ENCODE results near the gene NTMT1. TPM values are rescaled to one million over a fixed set of nuclear protein-coding genes. Genes with fewer than 3 reads are reported as not detected.

Gene NTMT1
- total and polyA plus RNA-seq, 12 donors = 27.2 to 190 (median 73.6) TPM

- 65 to 80% (median 69%) methylated on average over 5 to 10 of the region's 10 CpGs for WGBS, 4 donors
- intact Hi-C loops (cut with DNase I) = no loop called here
- DNase-seq = no peak
- TF ChIP-seq POLR2A (IDR thresholded peaks at IDR 0.05) (no peak), CTCF (IDR thresholded peaks at IDR 0.05) (no peak)
- no peak overlapping the region for H3K4me3 ChIP-seq
- no peak overlapping the region for H3K27ac ChIP-seq
- no peaks in the 10 kb centered on the region for H3K27me3 ChIP-seq
- H3K36me3 ChIP-seq (replicated peaks in 1 of 2) = no peaks in the 10 kb centered on the region
- no peaks in the 10 kb centered on the region for H3K9me3 ChIP-seq (replicated peaks in 1 of 3)
- peaks cover 0 to 5% of the 10 kb centered on the region in 2 donors for H3K4me1 ChIP-seq (replicated peaks in 1 of 2)
Observed at GRCh38 chr9:129583308-129584038, 42.5 kb upstream of the NTMT1 start.

- Histone ChIP-seq H3K36me3 (replicated peaks in 1 of 2) (no peaks in the 10 kb centered on the region), H3K4me1 (replicated peaks in 1 of 2) (peaks cover 0 to 5% of the 10 kb centered on the region in 2 donors), H3K4me3 (no peak overlapping the region), H3K9me3 (replicated peaks in 1 of 3) (no peaks in the 10 kb centered on the region), H3K27me3 (no peaks in the 10 kb centered on the region), H3K27ac (peak overlapping the region in 1 of 5 donors; percentile 15)
- TF ChIP-seq CTCF (IDR thresholded peaks at IDR 0.05) (no peak), POLR2A (IDR thresholded peaks at IDR 0.05) (no peak)
- 71 to 91% (median 85%) methylated on average over 1 of the region's 1 CpG for WGBS, 4 donors
- intact Hi-C loops (cut with DNase I) = no loop called here
- peak; percentile 68 to 91 (median 77) for DNase-seq
Observed at GRCh38 chr9:129584136-129584535, 41.8 kb upstream of the NTMT1 start.

- TF ChIP-seq CTCF (IDR thresholded peaks at IDR 0.05) = no peak
- no peak for TF ChIP-seq POLR2A (IDR thresholded peaks at IDR 0.05)
- H3K9me3 ChIP-seq (replicated peaks in 1 of 3) = no peaks in the 10 kb centered on the region
- intact Hi-C loops (cut with DNase I) = no loop called here
- no peak overlapping the region for H3K4me3 ChIP-seq
- H3K4me1 ChIP-seq (replicated peaks in 1 of 2) = peaks cover 0 to 5% of the 10 kb centered on the region in 2 donors
- 86 to 100% (median 97%) methylated on average over 1 of the region's 1 CpG for WGBS, 4 donors
- H3K36me3 ChIP-seq (replicated peaks in 1 of 2) = no peaks in the 10 kb centered on the region
- DNase-seq = no peak
- H3K27me3 ChIP-seq = no peaks in the 10 kb centered on the region
- no peak overlapping the region for H3K27ac ChIP-seq
Observed at GRCh38 chr9:129585352-129585751, 40.6 kb upstream of the NTMT1 start.

- H3K4me1 ChIP-seq (replicated peaks in 1 of 2) = peaks cover 0 to 5% of the 10 kb centered on the region in 2 donors
- intact Hi-C loops (cut with DNase I) = no loop called here
- H3K9me3 ChIP-seq (replicated peaks in 1 of 3) = no peaks in the 10 kb centered on the region
- H3K36me3 ChIP-seq (replicated peaks in 1 of 2) = no peaks in the 10 kb centered on the region
- 82 to 96% (median 89%) methylated on average over 1 of the region's 1 CpG for WGBS, 4 donors
- no peak overlapping the region for H3K27ac ChIP-seq
- no peak overlapping the region for H3K4me3 ChIP-seq
- no peak for TF ChIP-seq CTCF (IDR thresholded peaks at IDR 0.05)
- TF ChIP-seq POLR2A (IDR thresholded peaks at IDR 0.05) = no peak
- no peaks in the 10 kb centered on the region for H3K27me3 ChIP-seq
- no peak for DNase-seq
Observed at GRCh38 chr9:129586245-129586644, 39.7 kb upstream of the NTMT1 start.

Measured in adrenal gland (tissue), 12 donors.